ENCODE data around the gene GRIN2A. TPM values are rescaled to one million over a fixed set of nuclear protein-coding genes. Genes with fewer than 3 reads are reported as not detected.

Gene GRIN2A
- total RNA-seq, 1 experiment from 2014 or later: 34.6 TPM

DNA sequence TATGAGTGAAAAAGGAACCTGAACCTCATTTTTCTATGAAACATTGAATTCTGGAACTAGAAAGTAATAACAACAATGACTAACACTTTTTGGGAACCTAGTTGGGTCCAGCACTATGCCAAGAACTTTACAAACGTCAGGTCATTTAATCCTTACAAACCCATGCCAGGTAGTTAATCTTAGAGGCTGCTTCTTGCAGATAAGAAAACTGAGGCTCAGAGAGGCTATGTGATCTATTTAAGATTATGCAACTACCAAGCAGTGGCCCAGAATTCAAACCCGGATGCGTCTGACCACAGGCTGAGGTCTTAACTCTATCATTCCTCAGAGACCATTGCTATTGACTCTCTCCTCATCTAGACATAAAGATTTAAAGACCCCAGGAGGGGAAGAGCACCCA, 358.7 kb downstream of the GRIN2A start:
- no peaks in the 10 kb centered on the region for H3K4me1 Mint-ChIP-seq (ENCODE audit: low read depth, unreplicated experiment)
- no peaks in the 10 kb centered on the region for H3K27me3 Mint-ChIP-seq (ENCODE audit: unreplicated experiment)
- H3K9me3 Mint-ChIP-seq (ENCODE audit: low read depth, unreplicated experiment): no peaks in the 10 kb centered on the region

GRCh38 chr16:9821970-9822369, 360.3 kb downstream of the GRIN2A start:
- Mint-ChIP-seq H3K27me3 (ENCODE audit: unreplicated experiment) (no peaks in the 10 kb centered on the region), H3K36me3 (ENCODE audit: insufficient read depth, unreplicated experiment) (no peaks in the 10 kb centered on the region), H3K9me3 (ENCODE audit: low read depth, unreplicated experiment) (no peaks in the 10 kb centered on the region), H3K4me1 (ENCODE audit: low read depth, unreplicated experiment) (no peaks in the 10 kb centered on the region), H3K27ac (ENCODE audit: unreplicated experiment) (no peak overlapping the region), H3K4me3 (ENCODE audit: low read depth, unreplicated experiment) (no peak overlapping the region)
- CTCF ChIA-PET: no interaction called here
- BruUV-seq (replicated peaks): no TSS peak
- intact Hi-C loops (cut with micrococcal nuclease; ENCODE audit: unreplicated experiment): no loop called here
- no peak for DNase-seq
- TF ChIP-seq CTCF (IDR thresholded peaks at IDR 0.05; ENCODE audit: unreplicated experiment): no peak

More for the DNA sequence above, 358.7 kb downstream of the GRIN2A start:
- CTCF ChIA-PET: no interaction called here
- no TSS peak for BruUV-seq (replicated peaks)
- H3K4me3 Mint-ChIP-seq (ENCODE audit: low read depth, unreplicated experiment): no peak overlapping the region
- H3K36me3 Mint-ChIP-seq (ENCODE audit: insufficient read depth, unreplicated experiment): no peaks in the 10 kb centered on the region
- no peak overlapping the region for H3K27ac Mint-ChIP-seq (ENCODE audit: unreplicated experiment)
- intact Hi-C loops (cut with micrococcal nuclease; ENCODE audit: unreplicated experiment): no loop called here
- no peak for TF ChIP-seq CTCF (IDR thresholded peaks at IDR 0.05; ENCODE audit: unreplicated experiment)
- DNase-seq: no peak

DNA sequence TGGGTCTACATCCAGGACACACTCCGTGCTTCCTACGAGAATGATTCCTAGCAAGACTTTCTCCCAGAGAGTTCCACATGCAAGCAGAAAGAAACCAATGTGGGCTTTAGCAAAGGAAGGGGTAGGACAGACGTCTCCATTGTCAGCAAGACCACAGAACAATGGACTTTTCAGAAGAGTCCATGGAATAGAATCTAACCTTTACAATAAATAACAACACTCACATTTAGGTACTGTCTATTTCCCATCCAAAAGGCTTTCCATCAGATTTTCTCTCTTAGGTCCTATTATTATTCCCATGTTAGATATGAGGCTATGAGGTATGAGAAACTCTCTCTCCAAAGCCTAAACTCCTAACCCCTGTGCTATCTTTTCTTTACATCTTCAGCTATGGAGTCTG, 360.9 kb downstream of the GRIN2A start:
- H3K9me3 Mint-ChIP-seq (ENCODE audit: low read depth, unreplicated experiment): no peaks in the 10 kb centered on the region

GRCh38 chr16:9820476-9821246, 361.6 kb downstream of the GRIN2A start:
- H3K27me3 Mint-ChIP-seq (ENCODE audit: unreplicated experiment): no peaks in the 10 kb centered on the region
- no peak overlapping the region for H3K4me3 Mint-ChIP-seq (ENCODE audit: low read depth, unreplicated experiment)
- intact Hi-C loops (cut with micrococcal nuclease; ENCODE audit: unreplicated experiment): no loop called here
- DNase-seq: no peak
- no peak for TF ChIP-seq CTCF (IDR thresholded peaks at IDR 0.05; ENCODE audit: unreplicated experiment)
- no peaks in the 10 kb centered on the region for H3K9me3 Mint-ChIP-seq (ENCODE audit: low read depth, unreplicated experiment)
- H3K36me3 Mint-ChIP-seq (ENCODE audit: insufficient read depth, unreplicated experiment): no peaks in the 10 kb centered on the region
- no peaks in the 10 kb centered on the region for H3K4me1 Mint-ChIP-seq (ENCODE audit: low read depth, unreplicated experiment)
- no TSS peak for BruUV-seq (replicated peaks)
- H3K27ac Mint-ChIP-seq (ENCODE audit: unreplicated experiment): no peak overlapping the region
- CTCF ChIA-PET: no interaction called here

More for the DNA sequence above, 360.9 kb downstream of the GRIN2A start:
- no peaks in the 10 kb centered on the region for H3K36me3 Mint-ChIP-seq (ENCODE audit: insufficient read depth, unreplicated experiment)
- no peaks in the 10 kb centered on the region for H3K4me1 Mint-ChIP-seq (ENCODE audit: low read depth, unreplicated experiment)
- no peak overlapping the region for H3K27ac Mint-ChIP-seq (ENCODE audit: unreplicated experiment)
- no TSS peak for BruUV-seq (replicated peaks)
- intact Hi-C loops (cut with micrococcal nuclease; ENCODE audit: unreplicated experiment): no loop called here
- TF ChIP-seq CTCF (IDR thresholded peaks at IDR 0.05; ENCODE audit: unreplicated experiment): no peak
- CTCF ChIA-PET: no interaction called here
- no peaks in the 10 kb centered on the region for H3K27me3 Mint-ChIP-seq (ENCODE audit: unreplicated experiment)
- H3K4me3 Mint-ChIP-seq (ENCODE audit: low read depth, unreplicated experiment): no peak overlapping the region
- DNase-seq: no peak
